Measurements from ENCODE around the gene TTYH2. TPM values are rescaled to one million over a fixed set of nuclear protein-coding genes. Genes with fewer than 3 reads are reported as not detected.

TTYH2 gene
- total RNA-seq, 3 donors from 2014 or later = 4.2 to 5.9 (median 5.6) TPM

GRCh38 chr17:74270333-74270732, 57.0 kb downstream of the TTYH2 start:
- Histone ChIP-seq H3K27ac (no peak overlapping the region), H3K4me1 (no peaks in the 10 kb centered on the region), H3K9me3 (no peaks in the 10 kb centered on the region), H3K36me3 (no peaks in the 10 kb centered on the region), H3K27me3 (peaks cover 0 to 4% of the 10 kb centered on the region in 2 donors), H3K4me3 (no peak overlapping the region)
- no peak for DNase-seq (ENCODE audit: low spot score in 2 of 2)
- intact Hi-C loops (cut with DNase I; ENCODE audit: low total_unique reads) = no loop called here
- TF ChIP-seq POLR2AphosphoS5 (IDR thresholded peaks at IDR 0.05) (no peak), CTCF (IDR thresholded peaks at IDR 0.05) (no peak), POLR2A (IDR thresholded peaks at IDR 0.05) (no peak)

GRCh38 chr17:74271281-74271680, 57.9 kb downstream of the TTYH2 start:
- Histone ChIP-seq H3K4me3 (no peak overlapping the region), H3K27ac (no peak overlapping the region), H3K4me1 (no peaks in the 10 kb centered on the region), H3K36me3 (no peaks in the 10 kb centered on the region), H3K27me3 (peaks cover 0 to 4% of the 10 kb centered on the region in 2 donors), H3K9me3 (no peaks in the 10 kb centered on the region)
- DNase-seq (ENCODE audit: low spot score in 2 of 2) = no peak
- no peak for TF ChIP-seq POLR2A (IDR thresholded peaks at IDR 0.05)
- no peak for TF ChIP-seq CTCF (IDR thresholded peaks at IDR 0.05)
- TF ChIP-seq POLR2AphosphoS5 (IDR thresholded peaks at IDR 0.05) = no peak
- intact Hi-C loops (cut with DNase I; ENCODE audit: low total_unique reads) = no loop called here

GRCh38 chr17:74271901-74272561, 58.7 kb downstream of the TTYH2 start:
- peaks cover 0 to 4% of the 10 kb centered on the region in 2 donors for H3K27me3 ChIP-seq
- intact Hi-C loops (cut with DNase I; ENCODE audit: low total_unique reads) = no loop called here

GRCh38 chr17:74272731-74273201, 59.4 kb downstream of the TTYH2 start:
- intact Hi-C loops (cut with DNase I; ENCODE audit: low total_unique reads) = no loop called here
- Histone ChIP-seq H3K4me3 (no peak overlapping the region), H3K27me3 (peaks cover 0 to 4% of the 10 kb centered on the region in 2 donors), H3K4me1 (no peaks in the 10 kb centered on the region), H3K9me3 (no peaks in the 10 kb centered on the region), H3K27ac (peak overlapping the region in 1 of 2 donors; percentile 48), H3K36me3 (no peaks in the 10 kb centered on the region)
- DNase-seq (ENCODE audit: low spot score in 2 of 2) = no peak
- TF ChIP-seq POLR2A (IDR thresholded peaks at IDR 0.05) = no peak
- no peak for TF ChIP-seq CTCF (IDR thresholded peaks at IDR 0.05)
- no peak for TF ChIP-seq POLR2AphosphoS5 (IDR thresholded peaks at IDR 0.05)

More at GRCh38 chr17:74271901-74272561, 58.7 kb downstream of the TTYH2 start:
- no peak for TF ChIP-seq POLR2A (IDR thresholded peaks at IDR 0.05)
- TF ChIP-seq POLR2AphosphoS5 (IDR thresholded peaks at IDR 0.05) = no peak
- no peak for TF ChIP-seq CTCF (IDR thresholded peaks at IDR 0.05)
- no peaks in the 10 kb centered on the region for H3K9me3 ChIP-seq
- no peaks in the 10 kb centered on the region for H3K4me1 ChIP-seq
- H3K36me3 ChIP-seq = no peaks in the 10 kb centered on the region
- no peak for DNase-seq (ENCODE audit: low spot score in 2 of 2)
- peak overlapping the region in 1 of 3 donors; percentile 22 for H3K4me3 ChIP-seq
- peak overlapping the region in 1 of 2 donors; percentile 48 for H3K27ac ChIP-seq

GRCh38 chr17:74274060-74274708, 60.8 kb downstream of the TTYH2 start, which contains the start of gene DNAI2:
Gene DNAI2 (plus strand): TSS chr17:74274234. CDS start chr17:74281818, 7,584 bp downstream.
- Histone ChIP-seq H3K36me3 (no peaks in the 10 kb centered on the region), H3K4me3 (peak within 1 kb of the TSS in 1 of 3 donors; percentile 8), H3K27ac (no peak within 1 kb of the TSS), H3K27me3 (peaks cover 0 to 4% of the 10 kb centered on the region in 2 donors), H3K9me3 (no peaks in the 10 kb centered on the region), H3K4me1 (no peaks in the 10 kb centered on the region)
- intact Hi-C loops (cut with DNase I; ENCODE audit: low total_unique reads) = no loop called here
- no peak for DNase-seq (ENCODE audit: low spot score in 2 of 2)
- TF ChIP-seq POLR2AphosphoS5 (IDR thresholded peaks at IDR 0.05) (no peak), CTCF (IDR thresholded peaks at IDR 0.05) (no peak), POLR2A (IDR thresholded peaks at IDR 0.05) (no peak)

Data from breast epithelium (tissue), 4 donors.